Measurements from ENCODE around the gene TSR3. TPM values are rescaled to one million over a fixed set of nuclear protein-coding genes. Genes with fewer than 3 reads are reported as not detected.
A peak's percentile ranks its signal among the peaks of the same experiment; 100 is the strongest.

TSR3 gene
- total and polyA plus RNA-seq, 3 donors from 2014 or later, result 40.9 to 89.5 (median 79.4) TPM

GRCh38 chr16:1346422-1347285 lies 5.0 kb downstream of the TSR3 start:
- H3K27me3 ChIP-seq, result no peaks in the 10 kb centered on the region
- TF ChIP-seq CTCF (IDR thresholded peaks at IDR 0.05) (peak in 1 of 3 experiments; percentile 3), POLR2A (IDR thresholded peaks at IDR 0.05) (no peak)
- no peaks in the 10 kb centered on the region for H3K9me3 ChIP-seq
- DNase-seq, result no peak
- intact Hi-C loops (cut with DNase I; ENCODE audit: low total_unique reads), result no loop called here
- H3K4me1 ChIP-seq, result peaks cover 27% of the 10 kb centered on the region
- H3K27ac ChIP-seq, result no peak overlapping the region
- no peaks in the 10 kb centered on the region for H3K36me3 ChIP-seq (ENCODE audit: low read depth, missing control alignments)
- WGBS, 2 donors, result 71 to 77% methylated on average over 16 to 29 of the region's 34 CpGs
- H3K4me3 ChIP-seq, result no peak overlapping the region

GRCh38 chr16:1345651-1346421 lies 5.8 kb downstream of the TSR3 start:
- Histone ChIP-seq H3K4me1 (peaks cover 23% of the 10 kb centered on the region), H3K27ac (no peak overlapping the region), H3K27me3 (no peaks in the 10 kb centered on the region), H3K36me3 (ENCODE audit: low read depth, missing control alignments) (no peaks in the 10 kb centered on the region), H3K9me3 (no peaks in the 10 kb centered on the region), H3K4me3 (no peak overlapping the region)
- WGBS, 2 donors, result 70 to 95% methylated on average over 4 to 29 of the region's 31 CpGs
- DNase-seq, result peak; percentile 36
- intact Hi-C loops (cut with DNase I; ENCODE audit: low total_unique reads), result no loop called here
- TF ChIP-seq CTCF (IDR thresholded peaks at IDR 0.05) (no peak), POLR2A (IDR thresholded peaks at IDR 0.05) (no peak)

GRCh38 chr16:1345087-1345486 lies 6.6 kb downstream of the TSR3 start:
- no peak overlapping the region for H3K4me3 ChIP-seq
- H3K36me3 ChIP-seq (ENCODE audit: low read depth, missing control alignments), result no peaks in the 10 kb centered on the region
- intact Hi-C loops (cut with DNase I; ENCODE audit: low total_unique reads), result no loop called here

GRCh38 chr16:1344499-1344898 lies 7.2 kb downstream of the TSR3 start:
- H3K27ac ChIP-seq, result no peak overlapping the region
- DNase-seq, result no peak
- no peak overlapping the region for H3K4me3 ChIP-seq
- WGBS, 2 donors, result 80% methylated on average over 1 to 14 of the region's 14 CpGs
- H3K27me3 ChIP-seq, result no peaks in the 10 kb centered on the region
- TF ChIP-seq POLR2A (IDR thresholded peaks at IDR 0.05), result no peak
- TF ChIP-seq CTCF (IDR thresholded peaks at IDR 0.05), result no peak
- intact Hi-C loops (cut with DNase I; ENCODE audit: low total_unique reads), result no loop called here
- H3K9me3 ChIP-seq, result no peaks in the 10 kb centered on the region
- H3K36me3 ChIP-seq (ENCODE audit: low read depth, missing control alignments), result no peaks in the 10 kb centered on the region
- peaks cover 20% of the 10 kb centered on the region for H3K4me1 ChIP-seq

More at GRCh38 chr16:1345087-1345486, 6.6 kb downstream of the TSR3 start:
- H3K27ac ChIP-seq, result no peak overlapping the region
- no peaks in the 10 kb centered on the region for H3K27me3 ChIP-seq
- H3K4me1 ChIP-seq, result peaks cover 20% of the 10 kb centered on the region
- 68% methylated on average over 10 of the region's 11 CpGs; no CpG with 5 or more reads in 1 of the 2 donors for WGBS, 2 donors
- no peaks in the 10 kb centered on the region for H3K9me3 ChIP-seq
- TF ChIP-seq CTCF (IDR thresholded peaks at IDR 0.05) (no peak), POLR2A (IDR thresholded peaks at IDR 0.05) (no peak)
- peak; percentile 62 for DNase-seq

Data from testis (tissue), 3 donors.